ENCODE measurements around the gene TMEM165.

- no peak for TF ChIP-seq CTCF (IDR thresholded peaks at IDR 0.05)
- no peak for TF ChIP-seq POLR2A (IDR thresholded peaks at IDR 0.05)
These were observed 10.8 kb downstream of the TMEM165 start for GRCh38 chr4:55406545-55406944.

All from adrenal gland (tissue), 5 donors.